ENCODE results near the gene GPR68. TPM values are rescaled to one million over a fixed set of nuclear protein-coding genes. Genes with fewer than 3 reads are reported as not detected.
"Not testable (repeated sequence)": the region's sequence is repeated elsewhere in the genome, so short reads cannot be mapped to it uniquely, and the experiment has no call there.

Gene GPR68
- total and polyA plus RNA-seq, 2 donors (not counting 1 experiment from before 2014, with no cell fraction given): 0.31 to 0.34 TPM

DNA sequence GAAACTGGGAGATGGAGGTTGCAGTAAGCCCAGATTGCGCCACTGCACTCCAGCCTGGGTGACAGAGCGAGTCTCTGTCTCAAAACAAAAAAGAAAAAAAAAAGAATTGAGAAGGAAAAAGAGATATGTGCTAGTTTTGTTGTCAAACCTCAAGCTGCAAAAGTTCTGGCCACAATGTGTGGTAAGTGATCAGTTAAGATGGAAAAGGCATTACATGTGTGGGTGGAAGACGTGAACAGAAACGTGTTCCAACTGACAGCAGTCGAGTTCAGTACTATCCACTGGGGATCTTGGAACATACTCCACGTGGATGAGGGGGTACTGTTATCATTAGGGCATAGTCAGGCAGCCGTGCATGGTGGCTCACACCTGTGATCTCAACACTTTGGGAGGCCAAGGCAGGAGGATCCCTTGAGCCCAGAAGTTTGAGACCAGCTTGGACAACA is 17.3 kb downstream of the GPR68 start:
- no peaks in the 10 kb centered on the region for H3K27me3 ChIP-seq (replicated peaks in 1 of 4; ENCODE audit: control extremely low read depth in 1 of 4, control insufficient read depth in 3 of 4, insufficient read depth in 4 of 4, low read length in 3 of 4)
- no peak for DNase-seq
- peak overlapping the region in 1 of 2 donors; percentile 22 for H3K27ac ChIP-seq (ENCODE audit: low read length in 2 of 2)
- H3K4me1 Mint-ChIP-seq: peaks cover 62% of the 10 kb centered on the region
- CTCF ChIA-PET: interaction anchor here (1.6 to 1.7 kb wide), 2 partner anchors 14 to 50 kb away, joined by 4 to 7 read pairs; no protein-coding TSS in a partner anchor
- H3K27me3 Mint-ChIP-seq: no peaks in the 10 kb centered on the region
- H3K4me3 Mint-ChIP-seq: no peak overlapping the region
- intact Hi-C loops (cut with micrococcal nuclease): loop anchor here (5.0 kb wide), 1 partner anchor 35 kb away; no protein-coding TSS in a partner anchor
- H3K4me2 ChIP-seq (replicated peaks; ENCODE audit: low read depth, low read length, poor library complexity, severe bottlenecking): no peak overlapping the region
- H3K9ac ChIP-seq (ENCODE audit: low read length): no peak overlapping the region
- no peak for TF ChIP-seq EZH2 (IDR thresholded peaks at IDR 0.05; ENCODE audit: borderline replicate concordance, insufficient read depth, low read depth, low read length, poor library complexity, severe bottlenecking)
- TF ChIP-seq, protein P1, sequence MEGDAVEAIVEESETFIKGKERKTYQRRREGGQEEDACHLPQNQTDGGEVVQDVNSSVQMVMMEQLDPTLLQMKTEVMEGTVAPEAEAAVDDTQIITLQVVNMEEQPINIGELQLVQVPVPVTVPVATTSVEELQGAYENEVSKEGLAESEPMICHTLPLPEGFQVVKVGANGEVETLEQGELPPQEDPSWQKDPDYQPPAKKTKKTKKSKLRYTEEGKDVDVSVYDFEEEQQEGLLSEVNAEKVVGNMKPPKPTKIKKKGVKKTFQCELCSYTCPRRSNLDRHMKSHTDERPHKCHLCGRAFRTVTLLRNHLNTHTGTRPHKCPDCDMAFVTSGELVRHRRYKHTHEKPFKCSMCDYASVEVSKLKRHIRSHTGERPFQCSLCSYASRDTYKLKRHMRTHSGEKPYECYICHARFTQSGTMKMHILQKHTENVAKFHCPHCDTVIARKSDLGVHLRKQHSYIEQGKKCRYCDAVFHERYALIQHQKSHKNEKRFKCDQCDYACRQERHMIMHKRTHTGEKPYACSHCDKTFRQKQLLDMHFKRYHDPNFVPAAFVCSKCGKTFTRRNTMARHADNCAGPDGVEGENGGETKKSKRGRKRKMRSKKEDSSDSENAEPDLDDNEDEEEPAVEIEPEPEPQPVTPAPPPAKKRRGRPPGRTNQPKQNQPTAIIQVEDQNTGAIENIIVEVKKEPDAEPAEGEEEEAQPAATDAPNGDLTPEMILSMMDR (IDR thresholded peaks at IDR 0.05): no peak
- WGBS (ENCODE audit: insufficient coverage): 81% methylated on average over 7 of the region's 7 CpGs
- no peak overlapping the region for H2AFZ ChIP-seq (ENCODE audit: insufficient read depth, low read depth, low read length, poor library complexity, severe bottlenecking)
- peaks cover 0 to 6% (median 4%) of the 10 kb centered on the region in 3 donors for H3K9me3 ChIP-seq (ENCODE audit: control extremely low read depth in 1 of 3, control insufficient read depth in 2 of 3, insufficient read depth in 1 of 3, low read length in 2 of 3)
- no peak overlapping the region for H3K4me3 ChIP-seq (ENCODE audit: control extremely low read depth in 1 of 5, extremely low read depth in 1 of 5, insufficient read depth in 1 of 5, low read depth in 2 of 5, low read length in 4 of 5)
- H4K20me1 ChIP-seq (ENCODE audit: control insufficient read depth, insufficient read depth, low read length, poor library complexity, severe bottlenecking): no peaks in the 10 kb centered on the region
- POLR2A ChIA-PET: interaction anchor here (0.6 kb wide), 1 partner anchor 92 kb away, joined by 3 read pairs; no protein-coding TSS in a partner anchor
- peaks cover 61 to 62% of the 10 kb centered on the region in 2 donors for H3K4me1 ChIP-seq (ENCODE audit: control insufficient read depth in 2 of 2, insufficient read depth in 2 of 2, low read length in 2 of 2)
- peaks cover 0 to 12% of the 10 kb centered on the region in 2 experiments for H3K36me3 ChIP-seq (replicated peaks in 1 of 2; ENCODE audit: control extremely low read depth in 1 of 2, control insufficient read depth in 1 of 2, extremely low read depth in 1 of 2, insufficient read depth in 2 of 2, low read length in 1 of 2)
- ATAC-seq (ENCODE audit: low read depth): no peak
- no peak overlapping the region for H3K27ac Mint-ChIP-seq
- H3K9me3 Mint-ChIP-seq (ENCODE audit: insufficient read depth): no peaks in the 10 kb centered on the region
- H3K79me2 ChIP-seq (ENCODE audit: control insufficient read depth, insufficient read depth, low read length): peaks cover 3% of the 10 kb centered on the region

DNA sequence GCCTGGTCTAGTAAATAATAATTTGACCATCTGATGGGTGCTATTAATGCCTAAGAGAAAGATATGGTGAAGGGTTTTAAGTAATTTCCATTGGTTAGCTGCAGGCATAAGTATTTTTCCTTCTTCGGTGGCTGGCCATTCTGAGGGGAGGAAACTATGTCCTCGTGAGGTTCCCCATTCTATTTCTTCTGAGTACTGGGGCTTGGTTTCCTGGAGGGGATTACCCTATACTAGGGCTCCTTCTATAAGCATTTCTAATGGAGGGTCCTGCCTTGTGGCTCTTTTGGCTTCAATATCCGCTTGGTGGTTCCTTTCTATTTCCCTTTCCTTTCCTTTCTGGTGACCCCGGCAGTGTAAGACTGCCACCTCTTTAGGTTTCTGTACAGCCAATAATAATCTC is 18.1 kb downstream of the GPR68 start:
- H3K4me2 ChIP-seq (replicated peaks; ENCODE audit: low read depth, low read length, poor library complexity, severe bottlenecking); H4K20me1 ChIP-seq (ENCODE audit: control insufficient read depth, insufficient read depth, low read length, poor library complexity, severe bottlenecking); H3K27ac ChIP-seq (ENCODE audit: low read length in 2 of 2); H3K9me3 ChIP-seq (ENCODE audit: control extremely low read depth in 1 of 3, control insufficient read depth in 2 of 3, insufficient read depth in 1 of 3, low read length in 2 of 3); DNase-seq; H3K27ac Mint-ChIP-seq; ATAC-seq (ENCODE audit: low read depth); H3K79me2 ChIP-seq (ENCODE audit: control insufficient read depth, insufficient read depth, low read length); H3K9me3 Mint-ChIP-seq (ENCODE audit: insufficient read depth); H3K9ac ChIP-seq (ENCODE audit: low read length); H2AFZ ChIP-seq (ENCODE audit: insufficient read depth, low read depth, low read length, poor library complexity, severe bottlenecking); H3K4me3 Mint-ChIP-seq; H3K4me3 ChIP-seq (ENCODE audit: control extremely low read depth in 1 of 5, extremely low read depth in 1 of 5, insufficient read depth in 1 of 5, low read depth in 2 of 5, low read length in 4 of 5); H3K27me3 ChIP-seq (replicated peaks in 1 of 4; ENCODE audit: control extremely low read depth in 1 of 4, control insufficient read depth in 3 of 4, insufficient read depth in 4 of 4, low read length in 3 of 4); H3K27me3 Mint-ChIP-seq; CTCF ChIA-PET; POLR2A ChIA-PET: not testable (repeated sequence)
- Histone ChIP-seq H3K36me3 (replicated peaks in 1 of 2; ENCODE audit: control extremely low read depth in 1 of 2, control insufficient read depth in 1 of 2, extremely low read depth in 1 of 2, insufficient read depth in 2 of 2, low read length in 1 of 2) (peaks cover 0 to 16% of the 10 kb centered on the region in 2 experiments), H3K4me1 (ENCODE audit: control insufficient read depth in 2 of 2, insufficient read depth in 2 of 2, low read length in 2 of 2) (peaks cover 53 to 54% of the 10 kb centered on the region in 2 donors)
- peaks cover 54% of the 10 kb centered on the region for H3K4me1 Mint-ChIP-seq
- intact Hi-C loops (cut with micrococcal nuclease): loop anchor here (5.0 kb wide), 1 partner anchor 36 kb away; no protein-coding TSS in a partner anchor
- 50% methylated on average over 1 of the region's 4 CpGs for WGBS (ENCODE audit: insufficient coverage)
